ENCODE data around the gene CNFN.
A peak's percentile ranks its signal among the peaks of the same experiment; 100 is the strongest.

Gene CNFN

DNA sequence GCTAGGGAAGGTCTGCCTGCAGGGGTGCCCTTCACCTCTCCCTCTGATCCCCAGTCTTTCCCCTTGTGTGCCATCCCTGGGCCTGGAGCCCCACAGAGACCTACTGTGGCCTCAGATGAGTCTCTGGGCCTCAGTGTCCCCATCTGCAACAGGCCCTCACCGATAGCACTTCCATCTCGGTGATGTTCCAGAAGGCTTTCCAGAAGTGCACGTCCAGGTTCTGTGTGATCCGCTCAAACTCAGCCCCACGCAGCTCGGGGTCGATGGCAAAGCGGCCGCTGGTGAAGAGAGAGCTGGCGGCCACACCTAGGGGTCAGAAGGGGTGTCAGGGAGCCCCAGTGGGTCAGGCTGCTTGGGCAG, 17.7 kb upstream of the CNFN start:
- DNase-seq = no peak

GRCh38 chr19:42407085-42407815, 17.2 kb upstream of the CNFN start:
- no peak for DNase-seq

- DNase-seq = no peak
Observed at GRCh38 chr19:42406111-42406510, 16.0 kb upstream of the CNFN start.

GRCh38 chr19:42403586-42403985, 13.5 kb upstream of the CNFN start:
- no peak for DNase-seq

- no peak for DNase-seq
Observed at GRCh38 chr19:42402376-42403116, 12.4 kb upstream of the CNFN start.

- DNase-seq = peak; percentile 73
Observed at GRCh38 chr19:42401365-42402303, 11.5 kb upstream of the CNFN start.

DNA sequence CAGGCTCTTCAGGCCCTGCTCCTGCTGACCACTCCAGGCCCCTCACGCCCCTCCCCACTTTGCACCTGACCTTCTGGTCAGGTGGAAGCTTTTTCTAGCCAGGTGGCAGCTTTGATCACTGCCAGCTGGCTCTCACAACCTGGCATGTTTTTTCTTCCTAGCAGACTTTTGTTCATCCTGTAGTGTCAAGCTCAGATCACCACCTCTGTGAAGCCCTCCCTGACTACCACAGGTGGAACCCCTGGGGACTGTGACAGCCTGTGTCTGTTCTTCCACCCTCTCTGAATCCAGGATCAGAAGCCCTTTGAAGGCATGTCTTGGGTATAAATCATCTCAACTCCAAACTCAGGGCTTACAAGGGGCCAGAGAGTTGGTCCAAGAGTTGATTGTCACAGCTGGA, 10.3 kb upstream of the CNFN start:
- DNase-seq = no peak

- DNase-seq = no peak
Observed at GRCh38 chr19:42397263-42398166, 7.4 kb upstream of the CNFN start.

DNA sequence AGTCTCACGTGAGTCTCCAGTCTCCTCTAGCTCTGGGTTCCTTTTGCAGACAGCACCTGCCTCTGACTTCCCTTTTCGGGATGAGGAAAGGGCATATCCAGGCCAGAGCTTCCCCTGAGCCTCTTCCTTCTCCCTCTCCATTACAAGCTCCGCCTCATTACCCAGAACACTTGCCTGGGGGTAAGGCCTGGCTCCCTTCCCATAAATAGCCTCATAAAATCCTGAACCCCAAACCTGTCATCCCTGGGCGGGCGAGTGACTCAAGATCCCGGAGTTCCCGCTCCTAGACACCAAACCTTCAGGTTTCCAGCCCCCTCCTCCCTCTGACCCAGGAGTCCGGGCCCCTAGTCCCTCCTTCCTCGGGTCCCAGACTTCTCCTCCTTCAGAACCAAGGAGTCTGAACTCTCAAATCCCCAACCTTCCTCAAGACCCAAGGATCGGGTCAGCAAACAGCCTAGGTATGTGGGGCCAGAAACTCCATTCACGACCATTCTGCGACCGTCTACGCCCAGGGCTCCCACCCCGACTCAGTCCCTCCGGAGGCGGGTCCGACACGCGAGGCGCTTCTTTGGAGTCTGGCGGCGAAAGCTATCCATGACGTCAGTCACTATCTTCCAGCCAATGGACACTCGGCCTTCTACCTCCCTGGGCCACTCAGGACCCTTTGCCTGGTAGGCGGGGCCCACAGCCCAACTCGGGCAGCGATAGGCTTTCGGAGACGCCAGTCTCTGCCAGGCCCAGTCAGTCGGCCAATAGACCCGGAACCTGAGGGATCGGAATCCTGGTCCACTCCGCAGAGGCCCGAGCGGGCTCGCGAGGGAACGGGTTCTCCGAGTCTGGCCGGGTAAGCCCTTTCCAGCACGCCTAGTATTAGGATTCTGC, 6.5 kb upstream of the CNFN start:
- peak; percentile 98 for DNase-seq

GRCh38 chr19:42394751-42395150, 4.7 kb upstream of the CNFN start:
- no peak for DNase-seq

DNA sequence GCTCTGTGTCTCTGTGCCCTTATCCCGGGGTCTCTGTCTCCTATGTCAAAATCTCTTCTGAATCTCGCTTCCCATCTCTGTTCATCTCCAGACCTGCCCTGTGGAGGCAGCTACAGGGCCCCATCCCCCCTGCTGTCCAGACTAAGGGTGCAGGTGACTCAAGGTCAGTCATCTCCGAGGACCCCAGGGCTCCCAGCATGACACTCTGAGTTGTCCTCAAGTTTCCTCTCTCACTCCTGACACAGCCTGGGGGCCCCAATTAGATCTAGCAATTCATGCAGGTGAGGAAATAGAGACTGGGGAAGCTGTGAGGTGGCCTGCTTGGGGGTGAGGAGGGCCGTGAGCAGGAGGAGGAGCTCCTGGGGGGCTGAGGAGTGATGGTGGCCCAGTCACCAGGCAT, 2.1 kb upstream of the CNFN start:
- no peak for DNase-seq

DNA sequence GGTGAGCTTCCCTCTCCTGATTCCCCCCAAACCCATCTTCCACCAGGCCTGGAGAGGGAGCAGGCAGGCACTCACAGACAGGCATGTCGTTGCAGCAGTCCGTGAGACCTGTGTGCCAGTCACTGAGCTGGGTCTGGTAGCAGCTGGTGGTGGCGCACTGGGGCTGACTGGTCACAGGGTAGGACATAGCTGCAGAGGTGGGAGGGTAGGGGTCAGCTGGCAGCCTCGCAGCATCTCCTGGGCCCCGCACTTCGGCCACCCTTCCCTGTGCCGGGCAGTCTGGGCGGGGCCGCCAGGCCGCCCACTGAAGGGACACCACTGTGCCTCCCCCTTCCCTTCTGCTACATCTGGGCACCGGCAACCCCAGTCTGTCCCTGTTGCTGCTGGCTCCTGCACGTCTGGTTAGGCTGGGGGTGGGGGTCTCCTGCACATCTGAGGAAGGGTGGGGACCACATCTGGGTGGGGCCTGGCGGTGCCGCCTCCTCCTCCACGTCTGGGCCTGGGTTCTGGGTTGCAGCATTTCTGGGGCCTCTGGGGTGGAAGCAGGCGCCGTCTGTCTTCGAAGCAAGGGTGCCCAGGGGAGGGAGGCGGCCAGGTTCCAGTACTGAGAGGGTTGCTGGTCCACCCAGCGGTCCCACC, 1.1 kb downstream of the CNFN start:
- no peak for DNase-seq

DNA sequence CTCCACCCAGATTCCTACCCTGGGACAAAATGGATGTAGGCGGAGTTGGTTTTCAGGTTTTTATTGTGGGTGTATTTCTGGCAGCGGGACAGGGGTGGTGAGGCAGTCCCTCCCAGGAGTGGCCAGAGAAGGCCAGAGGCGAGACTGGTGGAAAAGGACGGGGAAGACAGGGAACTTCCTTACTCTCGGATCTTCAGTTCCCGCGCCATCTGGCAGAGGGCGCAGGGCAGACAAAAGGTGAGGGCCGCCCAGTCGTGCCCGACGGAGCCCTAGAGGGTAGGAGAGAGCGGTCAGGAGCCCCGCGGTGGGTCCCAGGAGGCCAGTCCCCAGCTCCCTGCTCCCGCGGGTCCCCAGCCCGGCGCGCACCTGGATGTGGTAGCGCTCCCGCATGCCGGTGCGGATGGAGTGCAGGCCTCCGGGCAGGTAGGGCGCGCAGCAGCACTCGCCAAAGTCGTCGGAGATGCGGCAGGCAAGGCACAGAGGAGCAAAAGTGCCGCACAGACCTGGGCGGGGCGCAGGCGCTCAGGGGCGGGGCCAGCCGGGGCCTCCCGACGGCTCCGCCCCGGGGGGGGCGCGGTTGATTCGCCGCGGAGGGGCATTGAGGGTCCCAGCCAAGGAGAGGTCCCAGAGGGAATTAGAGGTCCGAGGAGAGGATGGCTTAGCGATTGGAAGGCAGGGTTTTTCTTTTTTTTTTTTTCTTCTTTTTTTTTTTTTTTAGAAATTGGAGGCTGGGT, 3.0 kb downstream of the CNFN start:
- DNase-seq = no peak

- no peak for DNase-seq
Observed at GRCh38 chr19:42380155-42380554, 9.9 kb downstream of the CNFN start.

- DNase-seq = no peak
Observed at GRCh38 chr19:42378225-42379215, 11.6 kb downstream of the CNFN start.

DNA sequence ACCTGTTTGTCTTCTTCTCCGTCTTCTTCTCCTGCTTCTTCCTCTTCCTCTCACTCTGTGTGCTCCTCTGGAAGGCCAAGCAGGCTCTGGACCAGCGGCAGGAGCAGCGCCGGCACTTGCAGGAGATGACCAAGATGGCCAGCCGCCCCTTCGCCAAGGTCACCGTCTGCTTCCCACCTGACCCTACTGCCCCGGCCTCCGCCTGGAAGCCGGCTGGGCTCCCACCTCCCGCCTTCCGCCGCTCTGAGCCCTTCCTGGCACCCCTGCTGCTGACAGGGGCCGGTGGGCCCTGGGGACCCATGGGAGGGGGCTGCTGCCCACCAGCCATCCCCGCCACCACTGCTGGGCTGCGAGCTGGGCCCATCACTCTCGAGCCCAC, 13.9 kb downstream of the CNFN start:
- no peak for DNase-seq

- DNase-seq = no peak
Observed at GRCh38 chr19:42375415-42376176, 14.5 kb downstream of the CNFN start.

GRCh38 chr19:42374826-42375376, 15.2 kb downstream of the CNFN start:
- DNase-seq = no peak

Measured in midbrain (tissue), 1 donor.